Epidermal melanocyte (primary cell): ENCODE data around the gene CDKN2D.

Source experiments
- DNase-seq: peaks from one replicate; pipeline ENCODE4 v3.0.0; 2011; ENCODE audit warnings: low spot score; ENCODE audit not compliant: insufficient read length

Gene CDKN2D

GRCh38 chr19:10568826-10569651 lies at the start of gene CDKN2D:
CDKN2D (minus strand) TSS chr19:10568979; CDS start chr19:10568653, 326 bp downstream.
- peak; percentile 88 for DNase-seq

DNA sequence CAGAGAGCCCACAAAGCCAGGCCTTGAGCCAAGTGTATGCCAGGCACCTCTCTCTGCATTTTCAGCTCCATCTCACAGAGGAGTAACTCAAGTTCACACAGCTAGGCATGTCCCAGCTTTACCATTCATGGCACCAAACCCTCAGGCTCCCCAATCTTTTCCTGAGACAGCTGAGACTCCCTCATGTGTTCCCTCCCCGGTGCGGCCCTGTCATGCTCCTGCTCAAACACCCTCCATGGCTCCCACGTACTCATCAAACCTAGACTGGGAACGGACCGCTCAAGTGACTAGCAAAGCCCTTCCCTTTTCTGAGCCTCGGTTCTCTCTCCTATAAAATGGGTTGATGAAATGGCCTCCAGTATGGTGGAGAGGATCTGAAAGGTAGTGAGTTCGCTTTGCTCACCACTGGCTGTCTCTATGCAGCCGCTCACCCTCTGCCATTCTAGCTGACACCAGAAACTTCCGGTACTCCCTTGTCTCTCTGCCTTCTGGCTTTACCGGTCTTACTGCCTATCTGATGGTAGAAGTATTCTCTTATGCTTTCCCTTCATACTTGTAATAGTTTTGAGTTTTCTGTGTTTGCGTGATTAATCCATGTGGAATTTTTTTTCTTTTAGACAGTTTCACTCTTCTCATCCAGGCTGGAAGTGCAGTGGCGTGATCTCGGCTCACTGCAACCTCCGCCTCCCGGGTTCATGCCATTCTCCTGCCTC lies 48.8 kb upstream of the CDKN2D start:
- DNase-seq = no peak

GRCh38 chr19:10615429-10616023 lies 46.7 kb upstream of the CDKN2D start:
- DNase-seq = no peak

DNA sequence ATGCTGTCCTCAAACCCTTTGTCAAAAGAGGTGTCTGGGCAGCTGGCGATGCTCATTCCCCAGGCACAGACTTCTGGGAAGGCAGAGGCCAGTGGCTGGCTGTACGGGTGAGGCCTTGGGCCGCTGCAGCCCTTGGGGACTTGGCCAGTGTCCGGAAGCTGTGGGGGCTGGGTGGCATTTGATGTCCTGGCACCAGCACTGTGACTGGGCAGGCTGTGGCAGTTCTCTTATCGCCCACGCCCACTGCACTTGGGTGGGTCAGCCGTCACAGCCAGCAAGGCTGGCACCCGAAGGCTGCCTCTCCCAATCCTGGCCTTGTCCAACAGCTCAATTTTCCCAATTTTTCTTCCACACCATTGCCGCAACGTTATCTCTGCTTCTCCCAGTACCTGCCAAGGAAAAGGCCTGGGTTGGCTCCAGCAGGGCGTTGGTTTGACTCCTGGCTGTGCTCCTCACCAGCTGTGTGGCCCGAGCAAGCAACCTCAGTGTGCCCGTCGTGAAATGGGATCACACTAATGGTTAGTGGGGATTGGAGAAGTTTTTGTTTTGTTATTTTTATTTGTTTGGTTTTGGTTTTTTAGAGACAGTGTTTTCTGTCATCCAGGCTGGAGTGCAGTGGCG lies 43.8 kb upstream of the CDKN2D start:
- DNase-seq = no peak

- DNase-seq = no peak
These were observed 43.1 kb upstream of the CDKN2D start for GRCh38 chr19:10611907-10612306.

- no peak for DNase-seq
These were observed 35.7 kb upstream of the CDKN2D start for GRCh38 chr19:10604460-10604980.

- no peak for DNase-seq
These were observed 35.2 kb upstream of the CDKN2D start for GRCh38 chr19:10603873-10604459.

GRCh38 chr19:10603084-10603872 lies 34.5 kb upstream of the CDKN2D start:
- DNase-seq = no peak

- DNase-seq = peak; percentile 91
These were observed 33.7 kb upstream of the CDKN2D start for GRCh38 chr19:10602330-10603083.

DNA sequence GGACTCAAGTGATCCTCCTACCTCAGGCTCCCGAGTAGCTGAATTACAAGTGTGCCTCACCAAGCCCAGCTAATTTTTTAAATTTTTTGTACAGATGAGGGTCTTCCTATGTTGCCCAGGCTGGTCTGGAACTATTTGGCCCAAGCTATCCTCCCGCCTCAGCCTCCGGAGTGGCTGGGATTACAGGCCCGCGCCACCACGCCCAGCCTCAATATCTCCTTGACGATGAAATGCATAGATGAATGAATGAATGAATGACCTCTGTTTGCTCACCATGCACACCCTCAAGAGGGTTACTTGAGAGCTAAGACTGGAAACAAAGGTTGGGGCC lies 33.2 kb upstream of the CDKN2D start:
- no peak for DNase-seq

GRCh38 chr19:10600149-10600548 lies 31.4 kb upstream of the CDKN2D start:
- DNase-seq = no peak

DNA sequence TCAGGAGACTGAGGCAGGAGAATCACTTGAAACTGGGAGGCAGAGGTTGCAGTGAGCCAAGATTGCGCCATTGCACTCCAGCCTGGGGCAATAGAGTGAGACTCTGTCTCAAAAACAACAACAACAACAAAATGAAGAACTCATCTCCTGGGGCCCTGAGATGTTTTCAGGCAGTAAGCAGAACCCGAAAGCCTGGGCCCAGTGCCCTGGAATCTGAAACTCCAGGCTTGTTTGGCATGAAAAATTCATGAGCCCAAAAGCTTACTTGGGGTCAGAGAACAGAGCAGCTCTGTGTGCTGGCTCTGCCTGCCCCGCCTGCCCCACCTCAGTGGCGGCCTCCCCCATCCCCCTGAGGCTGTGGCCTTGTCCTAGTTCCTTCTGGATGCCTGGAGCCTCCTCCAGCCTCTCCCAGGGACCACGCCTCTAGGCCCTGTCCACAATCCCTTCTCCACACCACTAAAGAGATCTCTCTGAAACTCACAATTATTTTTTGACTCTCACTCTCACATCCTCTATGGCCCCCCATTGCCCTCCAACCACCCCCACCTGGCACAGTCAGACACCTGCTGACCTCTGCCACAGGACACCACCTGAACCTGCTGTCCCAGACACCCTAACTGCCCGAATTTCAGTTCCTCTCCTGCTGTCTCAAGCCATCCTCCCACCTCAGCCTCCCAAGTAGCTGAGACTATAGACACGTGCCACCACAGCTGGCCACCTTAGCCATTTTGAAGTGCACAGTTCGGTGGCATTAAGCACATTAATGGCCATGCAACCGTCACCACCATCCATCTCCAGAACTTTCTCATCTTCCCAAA lies 25.2 kb upstream of the CDKN2D start:
- peak; percentile 97 for DNase-seq

DNA sequence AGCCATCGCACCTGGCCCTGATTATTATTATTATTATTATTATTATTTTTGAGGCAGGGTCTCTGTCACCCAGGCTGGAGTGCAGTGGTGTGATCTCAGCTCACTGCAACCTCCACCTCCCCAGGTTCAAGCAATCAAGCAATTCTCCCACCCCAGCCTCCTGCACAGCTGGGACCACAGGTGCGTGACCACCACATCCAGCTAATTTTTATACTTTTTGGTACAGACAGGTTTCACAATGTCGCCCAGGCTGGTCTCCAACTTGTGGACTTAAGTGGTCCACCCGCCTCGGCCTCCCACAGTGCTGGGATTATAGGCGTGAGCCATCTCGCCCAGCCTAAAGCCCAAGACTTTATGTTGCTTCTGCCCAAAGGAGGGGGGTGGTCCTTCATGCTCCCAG lies 24.4 kb upstream of the CDKN2D start:
- no peak for DNase-seq

DNA sequence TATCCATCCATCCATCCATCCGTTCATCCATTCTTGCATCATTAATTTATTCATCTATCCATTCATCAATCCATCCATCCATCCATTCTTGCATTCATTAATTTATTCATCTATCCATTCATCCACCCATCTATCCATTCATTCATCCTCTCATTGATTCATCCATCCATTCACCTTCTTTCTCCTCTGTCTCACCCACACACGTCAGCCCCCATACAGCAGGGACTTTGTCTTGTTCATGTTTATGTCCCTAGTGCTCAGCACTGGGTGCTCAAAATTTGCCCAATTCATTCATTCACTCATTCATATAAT lies 19.0 kb upstream of the CDKN2D start:
- DNase-seq = no peak

DNA sequence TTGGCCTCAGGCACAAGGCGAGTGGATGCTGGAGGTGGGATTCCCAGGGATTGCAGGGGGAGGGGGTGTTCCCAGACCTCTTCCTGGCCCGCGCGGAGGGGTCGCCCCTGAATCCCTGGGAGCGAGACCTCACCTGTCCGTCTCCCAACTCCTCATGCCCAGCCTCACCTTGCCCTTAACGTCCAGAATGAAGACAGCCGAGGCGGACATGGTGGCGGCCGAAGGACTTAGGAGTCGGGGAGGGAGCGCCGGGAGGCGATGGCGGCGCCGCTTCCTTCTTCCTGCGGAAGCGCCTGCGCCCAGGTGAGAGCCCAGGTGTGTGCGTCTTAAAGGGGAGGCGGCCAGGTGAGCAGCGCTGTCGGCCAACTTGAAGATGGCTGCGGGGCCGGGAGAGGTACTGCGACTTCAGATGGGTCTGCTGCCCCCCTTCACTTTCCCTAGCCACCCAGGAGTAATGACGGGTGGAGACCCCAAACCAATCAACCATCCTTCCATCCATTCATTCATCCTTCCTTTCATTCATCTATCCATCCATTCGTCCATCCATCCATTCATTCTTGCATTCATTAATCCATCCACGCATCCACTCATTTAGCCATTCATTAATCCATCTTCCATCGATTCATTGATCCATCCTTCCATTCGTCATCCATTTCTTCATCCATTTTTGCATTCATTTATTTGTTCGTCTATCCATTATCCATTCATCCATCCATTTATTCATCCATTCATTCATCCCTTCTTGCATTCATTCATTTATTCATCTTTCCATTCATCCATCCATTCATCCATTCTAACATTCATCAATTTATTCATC lies 18.5 kb upstream of the CDKN2D start, which contains the start of gene AP1M2:
Gene AP1M2 (minus strand): TSS at position 291 of the 817 bp plus-strand sequence. CDS start 81 bp downstream, at position 210.
- DNase-seq = no peak

GRCh38 chr19:10586396-10586795 lies 17.6 kb upstream of the CDKN2D start:
- DNase-seq = no peak

DNA sequence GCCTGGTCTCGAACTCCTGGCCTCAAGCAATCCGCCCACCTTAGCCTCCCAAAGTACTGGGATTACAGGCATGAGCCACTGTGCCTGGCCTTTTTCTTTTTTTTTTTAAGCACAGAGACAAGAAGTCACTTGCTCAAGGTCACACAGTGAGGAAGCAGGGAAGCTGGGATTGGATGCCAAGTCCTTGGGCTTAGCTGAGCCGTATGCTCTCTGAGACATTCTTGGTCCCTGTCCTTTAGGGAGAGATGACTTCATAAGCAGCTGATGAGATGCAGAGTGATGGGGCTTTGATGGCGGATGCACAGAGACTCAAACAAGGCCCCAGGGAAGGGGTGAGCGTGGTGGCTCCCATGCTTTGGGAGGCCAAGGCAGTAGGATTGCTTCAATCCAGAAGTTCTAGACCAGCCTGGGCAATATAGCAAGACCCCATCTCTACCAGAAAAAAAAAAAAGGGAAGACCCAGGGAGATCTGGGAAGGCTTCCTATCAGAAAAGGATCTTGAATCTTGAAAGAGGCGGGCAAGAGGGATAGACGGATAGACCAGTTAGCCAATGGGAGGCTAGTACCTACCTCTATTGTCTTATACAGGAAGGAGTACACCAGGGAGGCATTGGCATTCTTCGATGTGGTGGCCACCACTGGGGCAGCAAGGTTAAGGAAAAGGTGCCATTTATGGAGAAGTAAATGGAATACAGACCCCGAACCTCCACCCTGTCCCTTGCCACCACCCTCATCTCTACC lies 14.4 kb upstream of the CDKN2D start:
- DNase-seq = no peak
